HG03097 (cell line): ENCODE data around the gene ANGPT4.

Experiments used
- ATAC-seq: cut with Tn5 transposase; IDR thresholded peaks from one replicate; pipeline ENCODE4 v1.9.1; 2021; ENCODE audit not compliant: unreplicated experiment, low FRiP score

ANGPT4 gene

GRCh38 chr20:942611-943010 lies 26.5 kb upstream of the ANGPT4 start:
- ATAC-seq, result no peak

GRCh38 chr20:940926-941325 lies 24.8 kb upstream of the ANGPT4 start:
- ATAC-seq, result no peak

DNA sequence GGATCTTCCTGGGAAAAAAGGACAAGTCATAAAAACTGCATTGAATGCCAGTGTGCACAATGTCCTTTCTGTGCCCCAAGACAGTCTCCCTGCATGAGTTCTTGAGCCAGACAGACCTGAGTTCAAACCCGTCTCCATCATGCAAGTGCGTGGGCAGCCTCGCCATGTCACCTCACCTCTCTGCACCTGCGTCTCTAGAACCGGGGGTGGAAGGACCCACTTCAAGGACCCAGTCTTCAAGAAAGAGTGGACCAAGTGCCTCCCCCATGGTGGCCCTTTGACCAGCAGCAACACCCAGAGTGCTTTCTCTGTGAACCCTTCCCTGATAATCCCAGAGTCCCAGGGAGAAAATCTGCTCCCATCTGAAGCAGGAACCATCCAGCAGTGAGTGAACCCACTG lies 23.5 kb upstream of the ANGPT4 start:
- ATAC-seq, result no peak

GRCh38 chr20:934186-934840 lies 18.2 kb upstream of the ANGPT4 start:
- no peak for ATAC-seq

DNA sequence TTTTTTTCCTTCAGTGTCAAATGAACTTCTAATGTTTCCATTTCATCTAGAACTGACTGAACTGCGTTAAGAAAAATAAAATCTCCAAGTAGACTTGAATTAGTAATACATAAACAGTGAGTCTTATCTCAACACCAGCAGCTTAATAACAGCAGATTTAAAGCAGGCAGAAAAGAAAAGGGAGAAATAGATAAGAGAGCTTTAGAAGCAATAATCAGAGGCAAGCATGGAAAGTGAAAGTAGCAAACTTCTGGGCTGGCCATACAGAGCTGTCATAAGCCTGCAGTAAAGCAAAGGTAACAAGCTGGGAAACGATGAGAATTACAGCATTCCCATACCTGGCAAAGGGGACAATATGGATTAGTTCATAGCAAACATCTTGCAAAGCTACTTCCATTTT lies 16.9 kb upstream of the ANGPT4 start:
- no peak for ATAC-seq

- no peak for ATAC-seq
Measured at GRCh38 chr20:931401-931800, 15.3 kb upstream of the ANGPT4 start.

- no peak for ATAC-seq
Measured at GRCh38 chr20:926670-927069, 10.5 kb upstream of the ANGPT4 start.

GRCh38 chr20:925516-925915 lies 9.4 kb upstream of the ANGPT4 start:
- no peak for ATAC-seq

GRCh38 chr20:924639-925038 lies 8.5 kb upstream of the ANGPT4 start:
- no peak for ATAC-seq

DNA sequence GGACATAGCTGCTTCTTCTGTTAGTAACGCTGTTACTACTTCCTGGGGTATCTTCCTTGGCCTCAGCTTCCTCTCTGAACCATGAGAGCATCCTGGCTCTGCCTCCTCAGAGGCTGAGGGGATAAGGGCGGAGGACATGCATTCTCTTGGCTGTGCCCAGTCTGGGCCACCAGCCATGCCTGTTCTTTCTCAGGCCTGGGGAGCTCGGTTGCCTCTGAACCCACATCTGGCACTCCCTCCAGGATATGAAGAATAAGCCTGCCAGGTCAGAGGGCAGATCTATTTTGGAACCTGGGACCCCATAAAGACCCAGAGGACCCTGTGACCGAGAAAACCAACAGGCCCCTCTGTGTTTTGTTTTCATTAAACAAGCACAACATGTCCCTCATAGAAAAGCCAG lies 6.6 kb upstream of the ANGPT4 start:
- no peak for ATAC-seq

- no peak for ATAC-seq
Measured at GRCh38 chr20:921068-921467, 4.9 kb upstream of the ANGPT4 start.

DNA sequence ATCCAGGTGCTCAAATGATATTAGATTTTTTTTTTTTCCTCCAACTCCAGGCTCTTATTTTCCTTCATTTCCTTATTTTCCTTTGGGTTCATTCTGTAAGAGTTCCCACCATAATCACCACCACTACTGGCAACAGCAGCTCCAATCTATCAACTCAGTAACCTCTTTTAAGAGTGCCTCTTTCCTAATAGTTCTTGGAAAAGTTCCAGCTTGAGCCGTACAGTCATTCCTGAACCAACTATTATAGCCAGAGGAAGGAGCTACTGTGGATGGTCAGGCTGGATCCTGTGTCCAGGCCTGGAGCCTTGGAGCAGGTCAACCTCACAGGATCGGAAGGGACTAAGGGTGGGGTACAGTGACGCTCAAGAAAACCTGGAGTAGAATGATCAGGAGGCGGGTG lies 4.2 kb upstream of the ANGPT4 start:
- ATAC-seq, result no peak

- no peak for ATAC-seq
Measured at GRCh38 chr20:919491-919916, 3.4 kb upstream of the ANGPT4 start.

GRCh38 chr20:917416-917815 lies 1.3 kb upstream of the ANGPT4 start:
- ATAC-seq, result no peak

DNA sequence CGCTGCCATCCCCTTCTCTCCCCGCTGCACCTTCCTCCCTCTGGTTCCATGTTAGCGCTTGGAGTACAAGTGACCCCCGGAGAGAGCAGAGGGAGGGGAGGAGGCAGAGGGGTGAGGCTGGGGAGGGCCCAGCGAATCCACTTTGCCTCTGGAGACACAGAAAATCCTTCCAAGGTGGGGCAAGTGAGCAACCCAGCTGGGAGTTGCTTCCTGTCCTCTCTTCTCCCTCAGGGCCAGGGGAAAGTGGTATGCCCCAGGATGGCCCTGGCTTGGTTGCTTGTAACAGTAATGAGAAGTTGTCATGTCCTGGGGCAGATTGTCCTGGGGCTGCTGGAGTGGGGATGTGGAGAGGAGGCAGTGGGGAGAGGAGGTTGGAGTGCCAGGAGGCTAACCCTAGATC lies 691 bp upstream of the ANGPT4 start:
- no peak for ATAC-seq

- ATAC-seq, result no peak
Measured at GRCh38 chr20:914727-915498, 1.2 kb downstream of the ANGPT4 start.

DNA sequence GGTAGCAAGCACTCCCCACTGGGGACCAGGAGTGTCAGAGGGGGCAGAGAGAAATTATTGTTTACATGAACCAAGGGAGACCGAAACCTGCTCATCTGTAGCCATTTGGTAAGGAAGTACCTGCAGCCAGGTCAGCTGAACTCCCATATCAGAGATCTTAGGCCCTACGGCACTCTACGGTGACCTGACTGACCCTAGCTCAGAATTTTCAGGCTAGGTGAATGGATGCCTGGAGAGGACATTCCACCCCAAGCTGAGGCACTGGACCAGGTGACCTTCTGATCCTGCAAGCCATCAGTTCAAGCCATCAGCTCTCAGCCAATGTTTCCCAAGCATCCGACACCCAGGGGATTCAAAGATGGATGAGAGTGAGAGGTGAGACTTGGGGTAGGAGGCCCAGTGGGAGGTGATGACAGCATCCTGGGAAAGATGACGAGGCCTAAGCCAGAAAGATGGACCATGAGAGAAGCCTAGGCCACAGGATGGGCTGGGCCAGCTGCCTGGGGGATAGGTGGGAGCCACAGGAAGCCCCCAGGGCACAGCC lies 2.8 kb downstream of the ANGPT4 start:
- no peak for ATAC-seq

DNA sequence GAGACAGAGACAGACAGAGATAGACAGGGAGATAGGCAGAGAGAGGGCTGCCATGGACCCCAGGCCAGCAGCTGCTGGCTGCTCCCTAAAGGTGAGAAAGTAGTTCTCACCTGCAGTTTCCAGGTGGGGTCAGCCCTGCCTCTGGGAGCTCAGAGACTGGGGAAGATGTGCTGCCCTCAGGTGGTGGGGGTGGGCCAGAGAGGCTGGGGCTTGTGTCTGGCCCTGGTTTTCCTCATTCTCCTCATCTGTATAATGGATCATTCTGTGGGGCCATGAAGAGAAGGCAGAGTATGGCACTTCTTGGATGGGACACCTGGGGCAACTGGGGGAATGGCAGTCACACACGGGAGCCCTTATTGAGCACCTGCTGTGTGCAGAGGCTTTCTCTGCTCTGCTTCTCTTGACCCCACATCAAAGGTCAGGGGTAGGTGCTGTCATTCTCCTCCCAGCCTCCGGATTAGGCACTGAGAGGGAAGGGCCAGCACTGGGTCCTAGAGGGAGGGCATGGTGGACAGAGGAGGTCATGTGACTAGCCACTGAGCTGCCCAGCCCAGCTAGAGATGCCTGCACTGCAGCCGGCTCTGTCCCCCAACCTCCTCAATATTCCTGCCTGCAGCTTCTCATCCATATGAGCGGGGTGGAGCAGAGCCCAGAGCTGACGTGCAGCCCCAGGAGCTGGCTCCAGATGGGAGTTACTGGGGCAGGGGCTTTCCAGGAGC lies 4.1 kb downstream of the ANGPT4 start:
- no peak for ATAC-seq

DNA sequence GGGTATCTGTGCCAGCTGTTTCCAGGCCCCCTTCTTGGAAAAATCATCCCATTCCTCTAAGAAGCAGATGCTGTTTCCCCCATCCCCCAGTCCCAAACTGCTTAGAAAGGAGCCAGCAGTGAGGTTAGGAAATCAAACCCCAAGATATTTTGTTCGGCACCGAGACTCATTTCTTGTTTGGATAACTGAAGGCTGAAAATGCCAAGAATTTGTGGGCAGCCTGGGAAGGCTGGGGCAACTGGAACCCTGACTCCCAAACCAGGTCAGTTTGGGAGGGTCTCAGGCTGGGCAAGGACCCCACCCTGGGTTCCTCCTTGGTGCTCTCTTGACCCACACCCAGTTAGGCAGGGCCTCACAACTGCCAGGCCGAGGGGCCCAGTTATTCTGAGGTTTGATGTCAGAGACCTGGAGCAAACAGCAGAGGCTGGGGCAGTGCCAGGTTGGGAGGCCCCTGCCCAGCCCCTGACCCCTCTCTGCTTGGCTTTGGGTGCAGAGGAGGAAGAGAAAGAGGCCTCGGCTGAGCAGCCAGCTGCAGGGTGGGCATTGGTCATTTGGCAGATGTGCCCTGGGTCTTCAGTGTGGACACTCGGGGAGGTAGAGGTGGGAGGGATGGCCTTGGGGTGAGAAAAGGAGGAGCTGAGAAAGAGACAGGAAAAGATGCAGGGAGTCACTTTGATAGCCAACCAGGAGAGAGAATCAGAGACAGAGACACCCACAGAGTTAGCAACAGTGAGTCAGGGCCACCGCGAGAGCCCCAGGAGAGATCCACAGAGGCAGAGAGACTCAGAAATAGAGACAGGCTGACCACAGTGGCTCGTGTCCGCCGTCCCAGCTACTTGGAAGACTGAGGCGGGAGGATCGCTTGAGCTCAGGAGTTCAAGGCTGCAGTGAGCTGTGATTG lies 5.0 kb downstream of the ANGPT4 start:
- no peak for ATAC-seq

- ATAC-seq, result no peak
Measured at GRCh38 chr20:910132-910869, 5.8 kb downstream of the ANGPT4 start.
